ENCODE measurements around the gene RASL10B.
A peak's percentile ranks its signal among the peaks of the same experiment; 100 is the strongest.

The RASL10B gene

GRCh38 chr17:35766489-35766877, 35.0 kb downstream of the RASL10B start:
- no peak for DNase-seq

- peak; percentile 12 for DNase-seq
Observed at GRCh38 chr17:35766903-35767510, 35.6 kb downstream of the RASL10B start.

GRCh38 chr17:35768797-35769196, 37.4 kb downstream of the RASL10B start:
- DNase-seq, result no peak

- DNase-seq, result no peak
Observed at GRCh38 chr17:35769895-35770486, 38.6 kb downstream of the RASL10B start.

- DNase-seq, result no peak
Observed at GRCh38 chr17:35773129-35773528, 41.7 kb downstream of the RASL10B start.

- DNase-seq, result no peak
Observed at GRCh38 chr17:35773679-35774425, 42.4 kb downstream of the RASL10B start.

GRCh38 chr17:35774499-35774898, 43.1 kb downstream of the RASL10B start:
- DNase-seq, result peak; percentile 49

DNA sequence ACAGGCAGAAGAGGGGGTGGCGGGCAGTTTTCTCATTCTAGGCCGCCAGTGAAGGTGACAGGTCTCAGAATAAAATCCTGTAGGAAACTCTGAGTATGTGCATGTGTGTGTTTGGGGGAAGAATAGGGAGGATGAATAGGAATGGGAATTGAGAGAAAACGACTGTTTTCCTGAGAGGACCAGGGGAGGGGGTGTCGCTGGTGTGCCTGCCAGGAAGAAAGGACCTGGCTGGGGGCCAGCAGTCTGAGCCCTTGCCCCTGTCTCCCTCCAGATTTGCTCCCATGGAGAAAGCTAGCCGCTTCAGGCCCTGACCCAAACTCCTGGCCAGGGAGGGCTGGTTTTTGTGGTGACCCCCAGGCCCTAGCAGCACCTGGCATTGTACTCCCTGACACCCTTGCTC, 43.6 kb downstream of the RASL10B start:
- DNase-seq, result no peak

DNA sequence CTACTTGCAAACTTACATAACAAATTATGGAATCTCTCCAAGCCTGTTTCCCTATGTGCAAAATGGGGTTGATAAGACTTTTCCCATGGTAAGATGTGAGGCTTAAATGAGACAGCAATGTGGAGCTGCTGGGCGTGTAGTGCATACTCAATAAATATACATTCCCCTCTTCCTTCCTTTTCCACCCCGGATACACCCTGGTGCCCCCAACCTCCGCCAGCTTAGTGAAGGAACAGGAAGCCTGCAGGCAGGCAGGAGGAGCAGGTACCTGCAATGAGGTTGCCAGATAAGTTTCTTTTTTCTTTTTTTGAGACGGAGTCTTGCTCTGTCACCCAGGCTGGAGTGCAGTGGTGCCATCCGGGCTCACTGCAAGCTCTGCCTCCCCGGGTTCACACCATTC, 44.1 kb downstream of the RASL10B start:
- no peak for DNase-seq

GRCh38 chr17:35778641-35779196, 47.3 kb downstream of the RASL10B start:
- DNase-seq, result no peak

GRCh38 chr17:35780950-35781349, 49.5 kb downstream of the RASL10B start:
- no peak for DNase-seq

- no peak for DNase-seq
Observed at GRCh38 chr17:35784895-35785294, 53.5 kb downstream of the RASL10B start.

DNA sequence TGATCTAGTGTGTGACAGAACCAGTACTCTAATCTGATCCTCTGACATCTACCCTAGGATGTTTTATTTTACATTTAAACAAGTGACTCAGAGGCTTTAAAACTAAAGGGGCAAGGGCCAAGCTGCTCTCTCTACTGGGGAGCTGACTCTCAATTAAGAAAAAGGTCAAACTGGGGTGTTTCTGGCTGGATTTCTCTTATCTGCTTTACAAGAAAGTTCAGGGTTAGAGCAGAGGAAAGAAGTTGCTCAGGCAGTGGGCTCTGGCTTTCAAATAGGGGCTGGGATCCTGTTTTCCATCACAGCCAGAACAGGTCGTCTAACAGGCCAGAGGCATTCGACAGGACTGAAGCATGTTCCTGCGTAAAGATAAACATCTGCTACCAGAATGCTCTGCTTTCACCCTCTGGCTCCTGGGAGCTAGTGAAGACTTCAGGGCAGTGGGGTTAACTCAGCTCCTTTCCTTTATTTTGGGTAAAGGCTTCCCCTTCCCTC, 55.5 kb downstream of the RASL10B start:
- no peak for DNase-seq

GRCh38 chr17:35788477-35789368, 57.3 kb downstream of the RASL10B start:
- DNase-seq, result no peak

- no peak for DNase-seq
Observed at GRCh38 chr17:35790841-35791240, 59.4 kb downstream of the RASL10B start.

DNA sequence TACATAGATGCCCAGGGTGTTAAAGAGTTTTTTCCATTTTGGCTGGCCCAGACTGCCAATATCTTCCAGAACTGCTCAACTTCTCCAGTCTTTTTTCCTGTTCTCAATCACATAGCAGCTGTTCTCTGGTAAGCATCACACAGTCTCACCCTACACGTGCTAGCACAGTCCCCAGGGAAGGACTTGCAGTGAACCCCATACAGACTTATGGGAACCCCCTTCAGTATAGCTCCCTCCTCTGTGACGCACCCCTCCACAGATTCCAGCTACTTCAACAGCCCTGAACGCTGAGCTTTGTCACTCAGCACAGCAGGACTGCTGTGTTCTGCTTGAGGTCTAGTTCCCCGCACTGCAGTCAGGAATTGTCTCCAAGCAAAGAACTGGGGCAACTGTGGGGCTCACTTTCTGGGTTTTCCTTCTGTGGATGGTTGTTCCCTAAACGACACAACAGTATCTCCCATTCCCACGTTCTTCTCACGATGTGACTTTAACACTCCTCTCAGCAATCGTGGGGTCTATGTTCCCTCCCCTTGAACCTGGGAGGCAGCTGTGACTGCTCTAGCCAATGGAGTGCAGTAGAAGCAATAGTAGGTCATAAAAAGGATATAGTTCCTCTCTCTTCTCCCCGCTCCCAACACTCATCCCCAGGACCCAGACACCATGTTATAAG, 60.4 kb downstream of the RASL10B start:
- no peak for DNase-seq
